Body of pancreas (tissue), 4 donors: ENCODE data around the gene THSD7A. TPM values are rescaled to one million over a fixed set of nuclear protein-coding genes. Genes with fewer than 3 reads are reported as not detected.

Experiments used
- ATAC-seq: fragments of 150-250 bp; one replicate; pipeline ENCODE4 v1.9.1; 2016
- DNase-seq, 4 donors: peaks; one replicate each; pipeline ENCODE4 v3.0.0-alpha.2; 2019
- H3K27ac ChIP-seq, 4 donors: fragments of 200-600 bp; sonication (generic); 1 replicate in 3 of 4; 2 replicates in 1 of 4; pipeline versions ENCODE4 v1.5.1 to v1.6.1; 2016 to 2019; ENCODE audit warnings: mild to moderate bottlenecking in 1 of 4, mixed read lengths in 1 of 4, moderate library complexity in 1 of 4
- H3K27me3 ChIP-seq, 2 donors: fragments of 200-600 bp; sonication (generic); one replicate each; pipeline ENCODE4 v1.6.0; 2016; ENCODE audit warnings: mild to moderate bottlenecking in 1 of 2
- H3K36me3 ChIP-seq, 2 donors: fragments of 200-600 bp; sonication (generic); replicated peaks in 1 of 2; 2 replicates each; pipeline ENCODE4 v1.5.1; 2016; ENCODE audit warnings: low read depth in 2 of 2; ENCODE audit not compliant: insufficient read depth in 1 of 2
- H3K4me1 ChIP-seq: fragments of 200-600 bp; sonication (generic); one replicate; pipeline ENCODE4 v1.6.0; 2016
- H3K4me3 ChIP-seq, 2 donors: fragments of 200-600 bp; sonication (generic); 1 replicate in 1 of 2; 2 replicates in 1 of 2; pipeline ENCODE4 v1.5.1; 2016 to 2019
- H3K9me3 ChIP-seq, 3 donors: fragments of 200-600 bp; sonication (generic); 1 replicate in 2 of 3; 2 replicates in 1 of 3; pipeline ENCODE4 v1.5.1; 2016
- POLR2A ChIP-seq, 3 donors: fragments of 450-650 bp; IDR thresholded peaks; one replicate each; pipeline ENCODE4 v1.6.1; 2016; ENCODE audit warnings: antibody characterized with exemption in 3 of 3, mild to moderate bottlenecking in 2 of 3
- WGBS, 2 donors: methylation state at CpG; one replicate each; pipeline ENCODE4 v1.1.5; 2017; 5-methylcytosine and 5-hydroxymethylcytosine counted together
- intact Hi-C: fragments of 100-400 bp; cut with DNase I; formaldehyde crosslinking; loops from one replicate; pipeline ENCODE4 v1.15.1; 2023
- total RNA-seq, 2 donors: library from RNA; depleted of rRNA; stranded (reverse); fragments of >200 nt; gene quantifications; one replicate each; pipeline ENCODE4 v1.1.0, GENCODE V29; 2016
- TF ChIP-seq, protein P1 (sequence below), 7 experiments: fragments of 450-650 bp in 4 of 7; fragments of 200-600 bp in 3 of 7; sonication (generic) in 3 of 7; IDR thresholded peaks; one replicate each; pipeline ENCODE4 v1.5.1; 2016 to 2019; ENCODE audit warnings: antibody characterized with exemption in 7 of 7

Gene THSD7A
- total RNA-seq, 2 donors from 2014 or later: 0.66 to 7.0 TPM

GRCh38 chr7:11843113-11843765, 11.2 kb upstream of the THSD7A start:
- no peak overlapping the region for H3K27ac ChIP-seq
- no peak overlapping the region for H3K4me3 ChIP-seq
- 40 to 58% methylated on average over 1 of the region's 1 CpG for WGBS, 2 donors
- H3K36me3 ChIP-seq: no peaks in the 10 kb centered on the region
- DNase-seq (no peak), ATAC-seq (no peak)
- TF ChIP-seq, protein P1, sequence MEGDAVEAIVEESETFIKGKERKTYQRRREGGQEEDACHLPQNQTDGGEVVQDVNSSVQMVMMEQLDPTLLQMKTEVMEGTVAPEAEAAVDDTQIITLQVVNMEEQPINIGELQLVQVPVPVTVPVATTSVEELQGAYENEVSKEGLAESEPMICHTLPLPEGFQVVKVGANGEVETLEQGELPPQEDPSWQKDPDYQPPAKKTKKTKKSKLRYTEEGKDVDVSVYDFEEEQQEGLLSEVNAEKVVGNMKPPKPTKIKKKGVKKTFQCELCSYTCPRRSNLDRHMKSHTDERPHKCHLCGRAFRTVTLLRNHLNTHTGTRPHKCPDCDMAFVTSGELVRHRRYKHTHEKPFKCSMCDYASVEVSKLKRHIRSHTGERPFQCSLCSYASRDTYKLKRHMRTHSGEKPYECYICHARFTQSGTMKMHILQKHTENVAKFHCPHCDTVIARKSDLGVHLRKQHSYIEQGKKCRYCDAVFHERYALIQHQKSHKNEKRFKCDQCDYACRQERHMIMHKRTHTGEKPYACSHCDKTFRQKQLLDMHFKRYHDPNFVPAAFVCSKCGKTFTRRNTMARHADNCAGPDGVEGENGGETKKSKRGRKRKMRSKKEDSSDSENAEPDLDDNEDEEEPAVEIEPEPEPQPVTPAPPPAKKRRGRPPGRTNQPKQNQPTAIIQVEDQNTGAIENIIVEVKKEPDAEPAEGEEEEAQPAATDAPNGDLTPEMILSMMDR (IDR thresholded peaks at IDR 0.05): no peak
- TF ChIP-seq POLR2A (IDR thresholded peaks at IDR 0.05): no peak
- H3K27me3 ChIP-seq: no peaks in the 10 kb centered on the region
- H3K4me1 ChIP-seq: no peaks in the 10 kb centered on the region
- H3K9me3 ChIP-seq: no peaks in the 10 kb centered on the region
- intact Hi-C loops: no loop called here

- Histone ChIP-seq H3K4me1 (no peaks in the 10 kb centered on the region), H3K27ac (no peak overlapping the region), H3K4me3 (no peak overlapping the region), H3K27me3 (no peaks in the 10 kb centered on the region), H3K36me3 (no peaks in the 10 kb centered on the region), H3K9me3 (no peaks in the 10 kb centered on the region)
- intact Hi-C loops: no loop called here
- DNase-seq (no peak), ATAC-seq (no peak)
- TF ChIP-seq, protein P1 (IDR thresholded peaks at IDR 0.05): no peak
- TF ChIP-seq POLR2A (IDR thresholded peaks at IDR 0.05): no peak
These were observed 9.7 kb upstream of the THSD7A start for GRCh38 chr7:11841657-11842056.

DNA sequence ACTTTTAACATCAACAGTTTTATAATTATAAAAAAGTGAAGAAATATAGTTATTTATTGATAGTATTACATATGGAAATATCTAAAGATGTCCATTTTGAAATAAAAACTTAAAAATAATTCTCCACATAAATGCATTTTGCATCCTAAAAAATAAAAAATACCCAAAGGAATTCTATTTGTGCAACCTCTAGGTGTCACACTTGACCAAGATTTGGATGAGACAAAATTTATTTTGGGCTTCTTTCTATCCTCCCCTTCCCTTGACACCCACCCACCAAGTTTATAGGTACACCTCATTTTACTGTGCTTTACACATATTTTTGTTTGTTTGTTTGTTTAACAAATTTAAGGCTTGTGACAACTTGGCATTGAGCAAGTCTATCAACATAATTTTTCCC, 3.3 kb upstream of the THSD7A start:
- H3K4me1 ChIP-seq: peaks cover 16% of the 10 kb centered on the region
- intact Hi-C loops: no loop called here
- H3K4me3 ChIP-seq: no peak overlapping the region
- no peak for TF ChIP-seq POLR2A (IDR thresholded peaks at IDR 0.05)
- TF ChIP-seq, protein P1 (IDR thresholded peaks at IDR 0.05): peak in 5 of 7 experiments; percentile 10 to 49 (median 33)
- no peak overlapping the region for H3K27ac ChIP-seq
- DNase-seq (no peak), ATAC-seq (no peak)
- no peaks in the 10 kb centered on the region for H3K27me3 ChIP-seq
- H3K36me3 ChIP-seq: no peaks in the 10 kb centered on the region
- H3K9me3 ChIP-seq: no peaks in the 10 kb centered on the region

GRCh38 chr7:11833431-11833830, 1.4 kb upstream of the THSD7A start:
- H3K4me1 ChIP-seq: peaks cover 16% of the 10 kb centered on the region
- no peaks in the 10 kb centered on the region for H3K27me3 ChIP-seq
- DNase-seq: no peak
- intact Hi-C loops: no loop called here
- no peak overlapping the region for H3K27ac ChIP-seq
- no peak overlapping the region for H3K4me3 ChIP-seq
- H3K36me3 ChIP-seq: no peaks in the 10 kb centered on the region
- 44 to 57% methylated on average over 6 of the region's 6 CpGs for WGBS, 2 donors
- ATAC-seq: no peak
- TF ChIP-seq, protein P1 (IDR thresholded peaks at IDR 0.05): no peak
- no peak for TF ChIP-seq POLR2A (IDR thresholded peaks at IDR 0.05)
- no peaks in the 10 kb centered on the region for H3K9me3 ChIP-seq

DNA sequence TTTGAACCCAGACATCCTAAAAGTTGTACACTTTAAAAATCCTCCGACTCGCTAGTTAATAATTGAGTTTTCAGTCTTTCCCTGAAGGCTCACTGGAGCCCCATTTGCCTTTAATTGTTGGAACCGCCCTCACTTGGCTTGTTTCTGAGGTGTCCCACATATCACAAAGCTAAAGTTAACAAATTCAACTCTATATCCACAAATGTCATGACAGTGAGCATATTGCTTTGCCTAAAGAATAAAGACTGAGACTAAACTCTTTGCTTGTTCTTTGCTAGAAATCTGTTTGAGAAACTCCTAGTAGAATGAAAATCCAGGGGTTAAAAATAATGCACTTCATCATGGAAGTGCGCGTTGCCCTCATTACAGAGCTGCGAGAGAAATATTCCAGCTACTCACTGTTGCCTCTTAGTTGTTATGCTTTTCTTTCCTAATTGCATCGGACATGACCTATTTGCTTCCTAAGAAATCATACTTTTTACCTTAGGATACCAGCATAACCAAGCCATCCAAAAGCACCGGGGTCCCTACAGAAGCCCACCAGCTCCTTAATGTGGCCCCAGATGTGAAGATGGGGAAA, 752 bp downstream of the THSD7A start:
- peak overlapping the region in 1 of 2 donors; percentile 24 for H3K4me3 ChIP-seq
- ATAC-seq: peak; percentile 34
- H3K27me3 ChIP-seq: no peaks in the 10 kb centered on the region
- intact Hi-C loops: no loop called here
- TF ChIP-seq POLR2A (IDR thresholded peaks at IDR 0.05): no peak
- TF ChIP-seq, protein P1 (IDR thresholded peaks at IDR 0.05): no peak
- H3K4me1 ChIP-seq: peaks cover 16% of the 10 kb centered on the region
- no peaks in the 10 kb centered on the region for H3K36me3 ChIP-seq
- WGBS, 2 donors: 1 to 3% methylated on average over 8 of the region's 8 CpGs
- H3K9me3 ChIP-seq: no peaks in the 10 kb centered on the region
- H3K27ac ChIP-seq: peak overlapping the region in 3 of 4 donors; percentile 36 to 76 (median 41)
- DNase-seq: peak in 1 of 4 donors; percentile 8
